ENCODE data around the gene LRRC31.

DNA sequence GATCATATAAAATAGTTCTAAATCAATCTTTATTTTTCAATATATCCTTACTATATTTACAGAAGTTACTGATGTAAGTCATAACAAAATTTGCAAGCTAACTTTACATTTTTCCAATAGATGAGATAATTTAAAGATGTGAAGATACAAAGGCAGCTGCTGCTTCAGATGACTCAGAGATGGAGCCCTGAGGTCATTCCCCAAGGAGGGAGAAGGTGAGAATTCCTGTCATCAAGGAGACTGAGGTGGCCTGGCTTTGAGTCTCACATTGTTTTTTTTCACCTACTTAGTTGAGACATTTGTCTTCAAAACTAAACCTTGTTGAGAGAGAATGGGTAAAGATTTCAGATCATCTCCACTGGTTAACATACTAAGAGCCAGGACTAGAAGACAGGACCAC, 37.7 kb upstream of the LRRC31 start:
- TF ChIP-seq, protein P1, sequence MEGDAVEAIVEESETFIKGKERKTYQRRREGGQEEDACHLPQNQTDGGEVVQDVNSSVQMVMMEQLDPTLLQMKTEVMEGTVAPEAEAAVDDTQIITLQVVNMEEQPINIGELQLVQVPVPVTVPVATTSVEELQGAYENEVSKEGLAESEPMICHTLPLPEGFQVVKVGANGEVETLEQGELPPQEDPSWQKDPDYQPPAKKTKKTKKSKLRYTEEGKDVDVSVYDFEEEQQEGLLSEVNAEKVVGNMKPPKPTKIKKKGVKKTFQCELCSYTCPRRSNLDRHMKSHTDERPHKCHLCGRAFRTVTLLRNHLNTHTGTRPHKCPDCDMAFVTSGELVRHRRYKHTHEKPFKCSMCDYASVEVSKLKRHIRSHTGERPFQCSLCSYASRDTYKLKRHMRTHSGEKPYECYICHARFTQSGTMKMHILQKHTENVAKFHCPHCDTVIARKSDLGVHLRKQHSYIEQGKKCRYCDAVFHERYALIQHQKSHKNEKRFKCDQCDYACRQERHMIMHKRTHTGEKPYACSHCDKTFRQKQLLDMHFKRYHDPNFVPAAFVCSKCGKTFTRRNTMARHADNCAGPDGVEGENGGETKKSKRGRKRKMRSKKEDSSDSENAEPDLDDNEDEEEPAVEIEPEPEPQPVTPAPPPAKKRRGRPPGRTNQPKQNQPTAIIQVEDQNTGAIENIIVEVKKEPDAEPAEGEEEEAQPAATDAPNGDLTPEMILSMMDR (IDR thresholded peaks at IDR 0.05): no peak
- TF ChIP-seq POLR2A (IDR thresholded peaks at IDR 0.05) (no peak), POLR2AphosphoS5 (IDR thresholded peaks at IDR 0.05) (no peak)
